Smooth muscle cell (in vitro differentiated cells): ENCODE measurements around the gene CCDC116. TPM values are rescaled to one million over a fixed set of nuclear protein-coding genes. Genes with fewer than 3 reads are reported as not detected.

ENCODE experiments used
- DNase-seq: peaks from one replicate; lab custom pipeline; 2025; ENCODE audit not compliant: unreplicated experiment; lab: John Stamatoyannopoulos, UW
- H2AFZ ChIP-seq: fragments of 200-600 bp; sonication (generic); 2 replicates; pipeline ENCODE4 v1.6.0; 2016; ENCODE audit warnings: antibody characterized with exemption, low read depth, mild to moderate bottlenecking
- H3F3A ChIP-seq: fragments of 200-600 bp; sonication (generic); 2 replicates; pipeline ENCODE4 v1.6.0; 2017; ENCODE audit warnings: antibody characterized with exemption, low read depth
- H3K27ac ChIP-seq: fragments of 200-600 bp; sonication (generic); 2 replicates; pipeline ENCODE4 v1.5.1; 2016; ENCODE audit warnings: low read depth, mild to moderate bottlenecking
- H3K27me3 ChIP-seq: fragments of 200-600 bp; sonication (generic); 2 replicates; pipeline ENCODE4 v1.6.1; 2016; ENCODE audit warnings: low read depth, mild to moderate bottlenecking
- H3K36me3 ChIP-seq: fragments of 200-600 bp; sonication (generic); 2 replicates; pipeline ENCODE4 v1.5.1; 2016; ENCODE audit warnings: low read depth
- H3K4me1 ChIP-seq: fragments of 200-600 bp; sonication (generic); 2 replicates; pipeline ENCODE4 v1.5.1; 2016; ENCODE audit warnings: low read depth
- H3K4me2 ChIP-seq: fragments of 200-600 bp; sonication (generic); 2 replicates; pipeline ENCODE4 v1.6.0; 2016; ENCODE audit warnings: mild to moderate bottlenecking
- H3K4me3 ChIP-seq: fragments of 200-600 bp; sonication (generic); 2 replicates; pipeline ENCODE4 v1.5.1; 2016; ENCODE audit warnings: mild to moderate bottlenecking
- H3K79me2 ChIP-seq: fragments of 200-600 bp; sonication (generic); 2 replicates; pipeline ENCODE4 v1.6.0; 2016; ENCODE audit warnings: low read depth, mild to moderate bottlenecking
- H3K9ac ChIP-seq: fragments of 200-600 bp; sonication (generic); 2 replicates; pipeline ENCODE4 v1.6.0; 2016; ENCODE audit warnings: low read depth
- H3K9me3 ChIP-seq: fragments of 200-600 bp; sonication (generic); replicated peaks from 2 replicates; pipeline ENCODE4 v1.5.1; 2016; ENCODE audit warnings: low read depth
- H4K20me1 ChIP-seq: fragments of 200-600 bp; sonication (generic); 2 replicates; pipeline ENCODE4 v1.6.0; 2016; ENCODE audit warnings: low read depth
- CTCF ChIP-seq: fragments of 200-600 bp; sonication (generic); IDR thresholded peaks from 2 replicates; pipeline ENCODE4 v1.5.1; 2017; ENCODE audit warnings: borderline replicate concordance, mild to moderate bottlenecking, antibody characterized with exemption; ENCODE audit not compliant: insufficient read depth, poor library complexity, severe bottlenecking
- WGBS: methylation state at CpG from one replicate; pipeline ENCODE4 v1.1.7; 2016; ENCODE audit warnings: low lambda C conversion rate; 5-methylcytosine and 5-hydroxymethylcytosine counted together
- polyA plus RNA-seq: library from polyadenylated mRNA; unstranded; fragments of >200 nt; fragmentation: Nextera tagmentation; extraction: Ambion mirVana; gene quantifications from 2 replicates; pipeline ENCODE4 v1.2.1, GENCODE V29; 2016
- total RNA-seq: library from RNA; depleted of rRNA; stranded (reverse); fragments of >200 nt; gene quantifications from 2 replicates; pipeline ENCODE4 v1.2.3, GENCODE V29; 2014

Gene CCDC116
- total and polyA plus RNA-seq, 2 experiments from 2014 or later: 1.8 TPM; not detected in 1

GRCh38 chr22:21650823-21651520 lies 18.4 kb downstream of the CCDC116 start:
- TF ChIP-seq CTCF: no peak
- Histone ChIP-seq H3F3A (no peaks in the 10 kb centered on the region), H3K27me3 (no peaks in the 10 kb centered on the region), H2AFZ (peak overlapping the region; percentile 90), H3K4me3 (peak overlapping the region; percentile 72), H3K9me3 (no peaks in the 10 kb centered on the region), H3K36me3 (no peaks in the 10 kb centered on the region), H3K9ac (peak overlapping the region; percentile 63), H4K20me1 (peaks cover 6% of the 10 kb centered on the region), H3K4me1 (peaks cover 19% of the 10 kb centered on the region), H3K4me2 (peak overlapping the region; percentile 92), H3K27ac (peak overlapping the region; percentile 50), H3K79me2 (no peaks in the 10 kb centered on the region)
- 20% methylated on average over 6 of the region's 6 CpGs for WGBS
- no peak for DNase-seq

GRCh38 chr22:21651521-21652009 lies 19.0 kb downstream of the CCDC116 start:
- no peak for DNase-seq
- WGBS: 1% methylated on average over 29 of the region's 29 CpGs
- Histone ChIP-seq H2AFZ (peak overlapping the region; percentile 90), H3K4me2 (peak overlapping the region; percentile 92), H3K9me3 (no peaks in the 10 kb centered on the region), H3K79me2 (no peaks in the 10 kb centered on the region), H4K20me1 (peaks cover 6% of the 10 kb centered on the region), H3K4me3 (peak overlapping the region; percentile 72), H3K36me3 (no peaks in the 10 kb centered on the region), H3K4me1 (peaks cover 19% of the 10 kb centered on the region), H3K9ac (peak overlapping the region; percentile 63), H3F3A (no peaks in the 10 kb centered on the region), H3K27ac (peak overlapping the region; percentile 50), H3K27me3 (no peaks in the 10 kb centered on the region)
- TF ChIP-seq CTCF: no peak

GRCh38 chr22:21652010-21652546 lies 19.5 kb downstream of the CCDC116 start:
- Histone ChIP-seq H3K9me3 (no peaks in the 10 kb centered on the region), H3K79me2 (no peaks in the 10 kb centered on the region), H3K4me2 (peak overlapping the region; percentile 92), H3F3A (no peaks in the 10 kb centered on the region), H3K4me1 (peaks cover 19% of the 10 kb centered on the region), H4K20me1 (peaks cover 2% of the 10 kb centered on the region), H2AFZ (peak overlapping the region; percentile 90), H3K27ac (peak overlapping the region; percentile 50), H3K9ac (peak overlapping the region; percentile 63), H3K36me3 (no peaks in the 10 kb centered on the region), H3K27me3 (no peaks in the 10 kb centered on the region), H3K4me3 (peak overlapping the region; percentile 72)
- DNase-seq: peak; percentile 73
- TF ChIP-seq CTCF: no peak
- 1% methylated on average over 40 of the region's 44 CpGs for WGBS
